Measurements from ENCODE around the gene PGAP3. TPM values are rescaled to one million over a fixed set of nuclear protein-coding genes. Genes with fewer than 3 reads are reported as not detected.

PGAP3 gene
- total RNA-seq, 1 experiment from 2014 or later, result 21.8 TPM

DNA sequence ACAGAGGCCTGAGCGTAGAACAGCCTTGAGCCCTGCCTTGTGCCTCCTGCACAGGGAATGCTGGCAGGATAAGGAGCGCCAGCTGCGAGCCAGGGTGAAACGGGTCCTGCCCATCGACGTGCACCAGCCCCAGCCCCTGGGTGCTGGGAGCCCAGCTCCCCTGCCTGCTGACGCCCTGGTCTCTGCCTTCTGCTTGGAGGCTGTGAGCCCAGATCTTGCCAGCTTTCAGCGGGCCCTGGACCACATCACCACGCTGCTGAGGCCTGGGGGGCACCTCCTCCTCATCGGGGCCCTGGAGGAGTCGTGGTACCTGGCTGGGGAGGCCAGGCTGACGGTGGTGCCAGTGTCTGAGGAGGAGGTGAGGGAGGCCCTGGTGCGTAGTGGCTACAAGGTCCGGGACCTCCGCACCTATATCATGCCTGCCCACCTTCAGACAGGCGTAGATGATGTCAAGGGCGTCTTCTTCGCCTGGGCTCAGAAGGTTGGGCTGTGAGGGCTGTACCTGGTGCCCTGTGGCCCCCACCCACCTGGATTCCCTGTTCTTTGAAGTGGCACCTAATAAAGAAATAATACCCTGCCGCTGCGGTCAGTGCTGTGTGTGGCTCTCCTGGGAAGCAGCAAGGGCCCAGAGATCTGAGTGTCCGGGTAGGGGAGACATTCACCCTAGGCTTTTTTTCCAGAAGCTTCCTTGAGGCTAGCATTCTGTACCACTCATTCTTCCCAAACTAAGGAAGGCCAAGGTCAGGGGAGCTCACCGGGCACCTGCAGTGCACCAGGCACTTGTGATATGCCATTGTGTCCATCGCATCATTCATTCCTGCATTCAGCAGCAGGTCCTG, 17.7 kb downstream of the PGAP3 start:
- POLR2A ChIA-PET, result no interaction called here
- no peaks in the 10 kb centered on the region for H3K27me3 ChIP-seq (ENCODE audit: control insufficient read depth, insufficient read depth, low read length)
- in situ Hi-C loops (cut with HindIII; ENCODE audit: low pct_unique_long_range_greater_than_20kb, low sequenced_read_pairs) (no loop called here), intact Hi-C loops (cut with micrococcal nuclease; ENCODE audit: unreplicated experiment) (loop anchor here (5.0 kb wide), 1 partner anchor 48 kb away; no protein-coding TSS in a partner anchor)
- H3K4me1 ChIP-seq (ENCODE audit: control insufficient read depth, insufficient read depth, low read length), result peaks cover 25% of the 10 kb centered on the region
- H3K4me3 ChIP-seq (ENCODE audit: low read depth in 2 of 2, low read length in 2 of 2), result no peak overlapping the region
- ATAC-seq (no peak), DNase-seq (ENCODE audit: low read depth, low spot score) (no peak)
- no peaks in the 10 kb centered on the region for H3K36me3 ChIP-seq (ENCODE audit: control insufficient read depth, insufficient read depth, low read length)
- no peak overlapping the region for H3K27ac ChIP-seq (ENCODE audit: low read length)
- no peak for TF ChIP-seq REST (IDR thresholded peaks at IDR 0.05; ENCODE audit: insufficient read depth in 1 of 2, low read depth in 2 of 2, low read length in 1 of 2)
- TF ChIP-seq, protein P1, sequence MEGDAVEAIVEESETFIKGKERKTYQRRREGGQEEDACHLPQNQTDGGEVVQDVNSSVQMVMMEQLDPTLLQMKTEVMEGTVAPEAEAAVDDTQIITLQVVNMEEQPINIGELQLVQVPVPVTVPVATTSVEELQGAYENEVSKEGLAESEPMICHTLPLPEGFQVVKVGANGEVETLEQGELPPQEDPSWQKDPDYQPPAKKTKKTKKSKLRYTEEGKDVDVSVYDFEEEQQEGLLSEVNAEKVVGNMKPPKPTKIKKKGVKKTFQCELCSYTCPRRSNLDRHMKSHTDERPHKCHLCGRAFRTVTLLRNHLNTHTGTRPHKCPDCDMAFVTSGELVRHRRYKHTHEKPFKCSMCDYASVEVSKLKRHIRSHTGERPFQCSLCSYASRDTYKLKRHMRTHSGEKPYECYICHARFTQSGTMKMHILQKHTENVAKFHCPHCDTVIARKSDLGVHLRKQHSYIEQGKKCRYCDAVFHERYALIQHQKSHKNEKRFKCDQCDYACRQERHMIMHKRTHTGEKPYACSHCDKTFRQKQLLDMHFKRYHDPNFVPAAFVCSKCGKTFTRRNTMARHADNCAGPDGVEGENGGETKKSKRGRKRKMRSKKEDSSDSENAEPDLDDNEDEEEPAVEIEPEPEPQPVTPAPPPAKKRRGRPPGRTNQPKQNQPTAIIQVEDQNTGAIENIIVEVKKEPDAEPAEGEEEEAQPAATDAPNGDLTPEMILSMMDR (IDR thresholded peaks at IDR 0.05), result no peak
- no peak for TF ChIP-seq SIN3A (IDR thresholded peaks at IDR 0.05; ENCODE audit: borderline replicate concordance, insufficient read depth, low read depth, low read length)
- TF ChIP-seq POLR2AphosphoS5 (IDR thresholded peaks at IDR 0.05; ENCODE audit: low read depth, low read length), result no peak
- no peak for TF ChIP-seq TCF7L2 (IDR thresholded peaks at IDR 0.05; ENCODE audit: low read depth, low read length)
- CTCF ChIA-PET, result interaction anchor here (0.7 to 2.5 kb wide), 4 partner anchors 17 to 48 kb away, joined by 3 to 11 read pairs (median 3); no protein-coding TSS in a partner anchor
- no peaks in the 10 kb centered on the region for H3K9me3 ChIP-seq (ENCODE audit: control insufficient read depth, insufficient read depth, low read depth, low read length)
- no TSS peak for BruUV-seq (replicated peaks)

- no peaks in the 10 kb centered on the region for H3K27me3 ChIP-seq (ENCODE audit: control insufficient read depth, insufficient read depth, low read length)
- ChIA-PET CTCF (interaction anchor here (0.6 to 1.4 kb wide), 4 partner anchors 16 to 1086 kb away, joined by 3 to 6 read pairs (median 4); no protein-coding TSS in a partner anchor), POLR2A (no interaction called here)
- no peaks in the 10 kb centered on the region for H3K36me3 ChIP-seq (ENCODE audit: control insufficient read depth, insufficient read depth, low read length)
- peak; percentile 61 for ATAC-seq
- in situ Hi-C loops (cut with HindIII; ENCODE audit: low pct_unique_long_range_greater_than_20kb, low sequenced_read_pairs) (no loop called here), intact Hi-C loops (cut with micrococcal nuclease; ENCODE audit: unreplicated experiment) (no loop called here)
- DNase-seq (ENCODE audit: low read depth, low spot score), result no peak
- H3K9me3 ChIP-seq (ENCODE audit: control insufficient read depth, insufficient read depth, low read depth, low read length), result no peaks in the 10 kb centered on the region
- peaks cover 41% of the 10 kb centered on the region for H3K4me1 ChIP-seq (ENCODE audit: control insufficient read depth, insufficient read depth, low read length)
- TF ChIP-seq POLR2AphosphoS5 (IDR thresholded peaks at IDR 0.05; ENCODE audit: low read depth, low read length) (no peak), TCF7L2 (IDR thresholded peaks at IDR 0.05; ENCODE audit: low read depth, low read length) (no peak), SIN3A (IDR thresholded peaks at IDR 0.05; ENCODE audit: borderline replicate concordance, insufficient read depth, low read depth, low read length) (0 out of 2 replicates have a peak, but pooled peaks have one; percentile 65), REST (IDR thresholded peaks at IDR 0.05; ENCODE audit: insufficient read depth in 1 of 2, low read depth in 2 of 2, low read length in 1 of 2) (0 out of 4 replicates have a peak, but pooled peaks of 1 of the 2 experiments have one; percentile 64)
- TF ChIP-seq, protein P1 (IDR thresholded peaks at IDR 0.05), result peak; percentile 87
- peak within 1 kb of the TSS; percentile 32; the same call in 1 of the 2 replicates for H3K27ac ChIP-seq (ENCODE audit: low read length)
- BruUV-seq (replicated peaks), result no TSS peak
- peak within 1 kb of the TSS; percentile 35 to 46 for H3K4me3 ChIP-seq (ENCODE audit: low read depth in 2 of 2, low read length in 2 of 2)
Measured at GRCh38 chr17:39667945-39668924, 19.6 kb downstream of the PGAP3 start, which contains the start of gene PNMT. Gene PNMT, plus strand, starts transcription at chr17:39668453. Its CDS starts 23 bp downstream, at chr17:39668476.
